Immature natural killer cell (primary cell): ENCODE data around the gene SLC8B1. TPM values are rescaled to one million over a fixed set of nuclear protein-coding genes. Genes with fewer than 3 reads are reported as not detected.

Source experiments
- DNase-seq, 3 donors: peaks; one replicate each; pipeline ENCODE4 v3.0.0; 2022; ENCODE audit warnings: mixed read lengths in 1 of 3
- H3K27ac Mint-ChIP-seq, 6 donors: one replicate each; pipeline ENCODE4 v1.8.0; 2020; ENCODE audit warnings: mixed read lengths in 6 of 6, mild to moderate bottlenecking in 5 of 6, inconsistent platforms in 4 of 6, moderate library complexity in 3 of 6
- H3K27me3 Mint-ChIP-seq, 3 donors: one replicate each; pipeline ENCODE4 v1.8.0; 2020 to 2021; ENCODE audit warnings: low read depth in 3 of 3, mild to moderate bottlenecking in 3 of 3, mixed read lengths in 3 of 3, moderate library complexity in 3 of 3, inconsistent platforms in 1 of 3
- H3K36me3 Mint-ChIP-seq, 3 donors: one replicate each; pipeline ENCODE4 v1.8.0; 2020; ENCODE audit warnings: mixed read lengths in 3 of 3, inconsistent platforms in 2 of 3, mild to moderate bottlenecking in 2 of 3
- H3K4me1 Mint-ChIP-seq, 2 donors: one replicate each; pipeline ENCODE4 v1.8.0; 2020; ENCODE audit warnings: inconsistent platforms in 2 of 2, mild to moderate bottlenecking in 2 of 2, mixed read lengths in 2 of 2, moderate library complexity in 1 of 2
- H3K4me3 Mint-ChIP-seq, 5 donors: one replicate each; pipeline ENCODE4 v1.8.0; 2020; ENCODE audit warnings: mild to moderate bottlenecking in 5 of 5, mixed read lengths in 5 of 5, inconsistent platforms in 3 of 5, moderate library complexity in 3 of 5
- H3K9me3 Mint-ChIP-seq, 6 donors: one replicate each; pipeline ENCODE4 v1.8.0; 2020; ENCODE audit warnings: mild to moderate bottlenecking in 6 of 6, mixed read lengths in 6 of 6, inconsistent platforms in 4 of 6, moderate library complexity in 3 of 6
- polyA plus RNA-seq, 3 donors: library from polyadenylated mRNA; unstranded; fragments of 300-500 nt; fragmentation: Illumina TruSeq; gene quantifications; one replicate each; pipeline ENCODE4 v1.2.3, GENCODE V29; 2021

Gene SLC8B1
- polyA plus RNA-seq, 3 donors from 2014 or later = 8.0 to 18.6 (median 10.3) TPM

DNA sequence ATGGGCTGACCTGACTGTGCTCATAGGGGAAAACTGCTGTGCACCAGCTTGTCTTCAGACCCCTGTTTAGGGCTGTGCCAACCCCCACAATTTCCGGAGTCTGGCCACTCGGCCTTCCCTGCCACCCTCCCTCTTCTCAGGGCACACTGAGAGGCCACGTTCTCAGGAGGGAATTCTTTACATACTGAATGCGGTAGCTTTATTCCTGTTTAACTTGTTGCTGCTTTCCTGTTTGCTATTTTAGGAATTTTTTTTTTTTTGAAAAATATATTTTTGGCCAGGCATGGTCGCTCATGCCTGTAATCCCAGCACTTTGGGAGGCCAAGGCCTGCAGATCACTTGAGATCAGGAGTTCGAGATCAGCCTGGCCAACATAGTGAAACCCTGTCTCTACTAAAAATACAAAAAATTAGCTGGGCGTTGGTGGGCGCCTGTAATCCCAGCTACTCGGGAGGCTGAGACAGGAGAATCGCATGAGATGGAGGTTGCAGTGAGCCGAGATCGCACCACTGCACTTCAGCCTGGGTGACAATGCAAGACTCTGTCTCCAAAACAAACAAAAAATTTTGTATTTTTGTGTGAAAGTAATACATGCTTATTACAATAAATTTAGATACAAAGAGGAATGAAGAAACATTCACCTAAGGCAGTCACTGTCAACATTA lies 74.1 kb downstream of the SLC8B1 start:
- H3K4me1 Mint-ChIP-seq = peaks cover 4 to 16% of the 10 kb centered on the region in 2 donors
- no peak overlapping the region for H3K4me3 Mint-ChIP-seq
- no peaks in the 10 kb centered on the region for H3K36me3 Mint-ChIP-seq
- DNase-seq = no peak
- no peaks in the 10 kb centered on the region for H3K9me3 Mint-ChIP-seq
- no peak overlapping the region for H3K27ac Mint-ChIP-seq
- no peaks in the 10 kb centered on the region for H3K27me3 Mint-ChIP-seq

DNA sequence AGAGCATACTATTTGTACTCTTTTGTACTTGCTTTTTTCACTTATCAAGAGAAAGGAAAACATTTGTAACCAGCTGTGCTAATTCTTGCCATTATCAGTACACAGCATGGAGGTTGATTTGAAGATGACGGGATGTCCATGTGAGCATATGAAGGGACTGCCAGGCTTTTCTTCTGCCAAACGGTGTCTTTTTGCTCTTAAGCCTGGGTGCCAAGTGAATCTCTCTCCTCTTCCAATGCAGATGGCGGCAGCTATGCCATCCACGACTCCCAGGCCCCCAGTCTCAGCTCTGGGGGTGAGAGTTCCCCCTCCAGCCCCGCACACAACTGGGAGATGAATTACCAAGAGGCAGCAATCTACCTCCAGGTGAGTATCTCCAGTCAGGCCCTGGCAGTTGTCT lies 74.8 kb downstream of the SLC8B1 start:
- H3K36me3 Mint-ChIP-seq = no peaks in the 10 kb centered on the region
- H3K27me3 Mint-ChIP-seq = no peaks in the 10 kb centered on the region
- H3K9me3 Mint-ChIP-seq = no peaks in the 10 kb centered on the region
- no peak for DNase-seq
- no peak overlapping the region for H3K4me3 Mint-ChIP-seq
- H3K27ac Mint-ChIP-seq = no peak overlapping the region
- H3K4me1 Mint-ChIP-seq = peaks cover 4 to 16% of the 10 kb centered on the region in 2 donors

DNA sequence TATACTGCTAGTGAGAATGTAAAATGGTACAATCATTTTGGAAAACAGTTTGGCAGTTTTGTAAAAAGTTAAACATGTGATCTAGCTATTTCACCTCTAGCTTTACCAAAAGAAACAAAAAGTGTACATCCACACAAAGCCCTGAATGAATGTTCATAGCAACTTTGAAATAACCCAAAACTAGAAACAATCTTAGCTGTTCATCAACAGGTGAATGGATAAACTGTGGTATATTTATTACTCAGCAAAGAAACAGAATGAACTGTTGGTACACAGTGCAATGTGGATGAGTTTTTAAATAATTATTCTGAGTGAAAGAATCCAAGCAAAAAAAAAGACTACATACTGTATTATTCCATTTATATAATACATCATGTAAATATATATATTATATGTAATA lies 77.3 kb downstream of the SLC8B1 start:
- H3K27ac Mint-ChIP-seq = no peak overlapping the region
- no peak for DNase-seq
- peaks cover 0 to under 1% (median 0%) of the 10 kb centered on the region in 3 donors for H3K36me3 Mint-ChIP-seq

GRCh38 chr12:113254298-113254697 lies 80.6 kb downstream of the SLC8B1 start:
- no peaks in the 10 kb centered on the region for H3K4me1 Mint-ChIP-seq

More for the DNA sequence above, 77.3 kb downstream of the SLC8B1 start:
- Mint-ChIP-seq H3K27me3 (no peaks in the 10 kb centered on the region), H3K4me1 (peaks cover 4 to 12% of the 10 kb centered on the region in 2 donors), H3K4me3 (no peak overlapping the region), H3K9me3 (peaks cover 0 to 8% (median 0%) of the 10 kb centered on the region in 6 donors)

DNA sequence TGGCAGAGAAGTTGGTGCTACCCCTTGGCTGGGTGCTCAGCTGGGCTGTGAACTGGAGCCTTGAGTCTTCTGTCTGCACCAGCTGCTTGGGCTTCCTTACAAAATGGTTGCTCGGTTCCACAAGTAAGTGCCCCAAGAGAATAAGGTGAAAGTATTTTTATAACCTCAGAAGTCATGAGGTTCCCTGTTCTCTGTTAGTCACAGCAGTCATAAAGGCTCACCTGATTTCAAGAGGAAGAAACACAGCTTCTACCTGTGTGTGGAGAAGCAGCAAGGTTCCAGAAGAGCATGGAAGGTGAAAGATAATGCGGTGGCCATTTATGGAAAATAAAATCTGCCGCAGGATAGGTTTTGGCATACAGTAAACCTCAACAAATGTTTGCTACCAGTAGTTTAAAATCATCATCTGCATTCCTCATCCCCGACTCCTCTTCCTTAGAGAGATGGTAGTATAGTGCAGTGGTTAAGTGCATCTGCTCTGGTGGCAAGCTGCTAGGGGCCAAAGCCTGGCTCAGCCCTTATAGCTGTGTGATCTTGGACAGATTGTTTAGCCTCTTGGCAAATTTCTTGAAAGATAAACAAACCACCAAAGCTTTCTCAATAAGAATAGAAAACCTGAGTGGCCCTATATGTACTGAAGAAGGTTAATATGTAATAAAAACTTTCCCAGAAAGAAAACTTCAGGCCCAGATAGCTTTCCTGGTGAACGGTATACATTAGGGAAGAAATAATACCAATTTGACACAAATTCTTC lies 81.2 kb downstream of the SLC8B1 start:
- H3K27me3 Mint-ChIP-seq = no peaks in the 10 kb centered on the region
- no peak for DNase-seq
- no peaks in the 10 kb centered on the region for H3K4me1 Mint-ChIP-seq
- H3K36me3 Mint-ChIP-seq = peaks cover 0 to 2% (median 1%) of the 10 kb centered on the region in 3 donors
- no peak overlapping the region for H3K4me3 Mint-ChIP-seq
- H3K27ac Mint-ChIP-seq = no peak overlapping the region
- H3K9me3 Mint-ChIP-seq = peaks cover 0 to 8% (median 0%) of the 10 kb centered on the region in 6 donors

More at GRCh38 chr12:113254298-113254697, 80.6 kb downstream of the SLC8B1 start:
- peaks cover 0 to 8% (median 0%) of the 10 kb centered on the region in 6 donors for H3K9me3 Mint-ChIP-seq
- H3K36me3 Mint-ChIP-seq = peaks cover 0 to 2% (median 0%) of the 10 kb centered on the region in 3 donors
- no peaks in the 10 kb centered on the region for H3K27me3 Mint-ChIP-seq
- DNase-seq = no peak
- H3K27ac Mint-ChIP-seq = no peak overlapping the region
- H3K4me3 Mint-ChIP-seq = no peak overlapping the region

DNA sequence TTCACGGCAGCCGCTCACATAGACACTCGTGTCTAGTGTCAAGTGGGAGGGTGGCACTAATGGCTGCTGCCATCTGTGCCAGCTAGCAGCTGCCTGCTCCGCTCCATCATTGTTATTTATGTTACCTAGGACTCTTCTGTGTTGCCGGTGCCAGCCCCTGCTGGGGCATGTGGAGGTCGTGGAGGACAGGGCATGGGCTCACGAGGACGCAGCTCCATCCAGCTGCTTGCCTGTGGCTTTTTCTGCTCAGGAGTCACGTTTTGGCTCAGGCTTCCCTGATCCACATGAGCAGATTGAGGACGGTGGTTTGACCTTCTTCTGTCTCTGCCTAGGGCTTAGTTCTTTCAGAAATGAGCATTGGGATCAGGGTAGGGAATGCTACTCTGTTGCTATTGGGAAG lies 82.4 kb downstream of the SLC8B1 start:
- Mint-ChIP-seq H3K4me3 (no peak overlapping the region), H3K4me1 (no peaks in the 10 kb centered on the region), H3K27me3 (no peaks in the 10 kb centered on the region), H3K36me3 (peaks cover 0 to 6% (median 2%) of the 10 kb centered on the region in 3 donors), H3K27ac (no peak overlapping the region), H3K9me3 (peaks cover 0 to 8% (median 0%) of the 10 kb centered on the region in 6 donors)
- DNase-seq = no peak

DNA sequence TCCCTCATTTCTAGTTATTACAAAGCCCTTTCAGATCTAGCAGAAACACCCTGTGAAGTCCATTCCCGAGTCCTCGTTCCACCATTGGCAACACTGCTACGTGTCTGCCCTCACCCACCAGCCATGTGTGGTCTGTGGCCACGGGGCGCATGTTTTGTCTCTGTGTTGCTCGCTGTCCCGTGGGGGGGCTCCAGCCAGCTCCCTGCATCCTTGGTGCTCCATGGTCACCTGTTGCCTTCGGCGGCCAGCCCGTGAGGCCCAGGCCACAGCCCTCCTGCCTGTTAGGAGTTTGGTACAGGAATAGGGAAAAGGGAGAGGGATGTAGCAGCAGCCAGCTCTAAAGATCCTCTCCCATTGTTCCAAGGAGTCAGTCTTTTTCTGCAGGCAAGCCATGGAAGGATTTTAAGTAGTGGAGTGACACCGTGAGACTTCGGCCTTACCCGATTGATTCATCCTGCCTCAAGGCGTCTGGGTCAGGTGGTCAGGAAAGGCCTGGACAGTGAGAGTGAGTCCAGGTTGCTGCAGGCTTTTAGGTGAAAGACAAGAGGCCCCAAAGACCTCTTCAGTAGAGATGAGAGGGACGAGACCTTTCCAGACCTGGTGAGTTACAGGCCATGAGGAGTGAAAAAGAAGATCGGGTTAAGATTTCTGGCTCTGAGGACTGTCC lies 83.4 kb downstream of the SLC8B1 start:
- H3K4me3 Mint-ChIP-seq = no peak overlapping the region
- no peaks in the 10 kb centered on the region for H3K27me3 Mint-ChIP-seq
- peaks cover 0 to 6% (median 2%) of the 10 kb centered on the region in 3 donors for H3K36me3 Mint-ChIP-seq
- no peak overlapping the region for H3K27ac Mint-ChIP-seq
- peaks cover 0 to 8% (median 0%) of the 10 kb centered on the region in 6 donors for H3K9me3 Mint-ChIP-seq
- H3K4me1 Mint-ChIP-seq = no peaks in the 10 kb centered on the region
- DNase-seq = no peak

- Mint-ChIP-seq H3K9me3 (peaks cover 0 to 8% (median 0%) of the 10 kb centered on the region in 6 donors), H3K27me3 (no peaks in the 10 kb centered on the region), H3K36me3 (peaks cover 0 to 6% (median 2%) of the 10 kb centered on the region in 3 donors), H3K4me3 (no peak overlapping the region), H3K27ac (no peak overlapping the region), H3K4me1 (no peaks in the 10 kb centered on the region)
- no peak for DNase-seq
Measured at GRCh38 chr12:113250045-113250444, 84.9 kb downstream of the SLC8B1 start.

GRCh38 chr12:113249546-113249945 lies 85.4 kb downstream of the SLC8B1 start:
- H3K9me3 Mint-ChIP-seq = peaks cover 0 to 8% (median 0%) of the 10 kb centered on the region in 6 donors
- H3K27ac Mint-ChIP-seq = no peak overlapping the region
- H3K27me3 Mint-ChIP-seq = peaks cover 0 to 2% (median 0%) of the 10 kb centered on the region in 3 donors
- H3K4me1 Mint-ChIP-seq = no peaks in the 10 kb centered on the region
- no peak overlapping the region for H3K4me3 Mint-ChIP-seq
- peaks cover 0 to 6% (median 2%) of the 10 kb centered on the region in 3 donors for H3K36me3 Mint-ChIP-seq
- no peak for DNase-seq

DNA sequence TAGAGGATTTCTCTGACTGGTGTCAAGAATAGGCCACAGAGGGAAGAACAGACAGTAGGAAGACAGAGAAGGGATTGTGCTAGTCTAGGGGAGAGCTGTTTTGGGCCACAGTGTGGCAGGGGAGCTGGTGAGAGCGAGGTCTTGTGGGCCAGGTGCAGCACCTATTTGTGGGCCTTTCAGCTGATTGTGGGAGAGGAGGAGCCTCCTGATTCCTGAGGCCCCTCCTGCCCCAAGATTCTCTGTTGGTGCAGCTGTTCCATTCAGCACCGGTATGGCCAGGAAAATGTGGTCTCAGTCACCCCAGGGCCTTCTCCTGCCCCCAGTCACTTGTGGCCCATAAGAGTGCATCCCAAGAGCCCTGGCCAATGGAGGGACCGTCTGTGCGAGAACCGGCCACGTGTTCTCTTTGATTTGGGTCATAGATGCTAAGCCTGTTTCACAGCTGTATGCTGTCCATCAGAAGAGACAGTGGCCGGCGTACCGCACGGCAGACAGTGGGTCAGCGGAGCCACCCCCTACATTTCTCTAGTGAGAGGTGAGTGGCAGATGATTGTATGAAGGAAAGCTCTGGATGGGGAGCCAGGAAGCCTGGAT lies 86.0 kb downstream of the SLC8B1 start:
- no peak for DNase-seq
- peak overlapping the region in 1 of 6 donors; percentile 37 for H3K27ac Mint-ChIP-seq
- no peaks in the 10 kb centered on the region for H3K4me1 Mint-ChIP-seq
- H3K4me3 Mint-ChIP-seq = no peak overlapping the region
- peaks cover 0 to 6% (median 2%) of the 10 kb centered on the region in 3 donors for H3K36me3 Mint-ChIP-seq
- H3K27me3 Mint-ChIP-seq = peaks cover 0 to 3% (median 0%) of the 10 kb centered on the region in 3 donors
- peaks cover 0 to 7% (median 0%) of the 10 kb centered on the region in 6 donors for H3K9me3 Mint-ChIP-seq

Other genes starting within 250 kb of the SLC8B1 start
- gene RASAL1, start 199.3 kb downstream of the SLC8B1 start, polyA plus RNA-seq = not detected
- gene CFAP73, start 185.4 kb downstream of the SLC8B1 start, polyA plus RNA-seq = not detected
- 10 to 100 TPM in 2 of 3 donors, 1 to 10 TPM in 1; 7.8 to 34.2 (median 11.0) TPM for gene DDX54, start 149.6 kb downstream of the SLC8B1 start, polyA plus RNA-seq
- gene RITA1, start 149.4 kb downstream of the SLC8B1 start, polyA plus RNA-seq = 10 to 100 TPM; 31.3 to 36.6 (median 33.1) TPM
- 1 to 10 TPM in 2 of 3 donors, not detected in 1; 3.0 to 3.1 TPM for gene TPCN1, start 113.6 kb downstream of the SLC8B1 start, polyA plus RNA-seq
- gene PLBD2, start 23.5 kb upstream of the SLC8B1 start, polyA plus RNA-seq = 10 to 100 TPM in 1 of 3 donors, 1 to 10 TPM in 2; 4.8 to 10.1 (median 5.5) TPM
- gene SDS, start 68.8 kb upstream of the SLC8B1 start, polyA plus RNA-seq = 1 to 10 TPM in 1 of 3 donors, not detected in 2; 1.4 TPM
- 1 to 10 TPM; 1.1 to 3.9 (median 2.7) TPM for gene SDSL, start 87.3 kb upstream of the SLC8B1 start, polyA plus RNA-seq
- gene LHX5, start 136.8 kb upstream of the SLC8B1 start, polyA plus RNA-seq = not detected